Testis (tissue), 2 donors: ENCODE data around the gene ABCC11.

Experiments
- POLR2A ChIP-seq: fragments of 450-650 bp; IDR thresholded peaks from one replicate; pipeline ENCODE4 v1.6.1; 2017; ENCODE audit warnings: antibody characterized with exemption, mild to moderate bottlenecking, moderate library complexity
- TF ChIP-seq, protein P1 (sequence below), 3 experiments: fragments of 450-650 bp in 2 of 3; fragments of 200-600 bp in 1 of 3; sonication (generic) in 1 of 3; IDR thresholded peaks; one replicate each; pipeline ENCODE4 v1.5.1; 2016 to 2019; ENCODE audit warnings: antibody characterized with exemption in 3 of 3, mild to moderate bottlenecking in 2 of 3, moderate library complexity in 1 of 3

DNA sequence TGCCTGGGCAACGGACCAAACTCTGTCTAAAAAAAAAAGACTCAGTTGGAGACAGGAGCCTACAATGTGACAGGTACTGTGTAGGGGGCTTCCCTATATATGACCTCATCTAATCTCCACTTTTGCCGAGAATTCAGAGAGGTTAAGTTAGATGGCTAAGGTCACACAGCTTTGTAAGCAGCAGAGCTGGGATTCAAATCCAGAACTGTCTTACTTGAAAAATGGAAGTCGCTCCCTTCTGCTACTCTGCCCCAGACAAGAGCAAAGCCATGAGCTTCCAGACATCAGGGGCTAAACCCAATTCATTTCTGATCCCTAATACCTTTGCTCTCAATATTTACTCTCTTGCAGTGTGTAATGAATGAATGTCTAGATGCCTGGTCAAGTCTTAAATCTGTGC is 50.0 kb downstream of the ABCC11 start:
- TF ChIP-seq, protein P1, sequence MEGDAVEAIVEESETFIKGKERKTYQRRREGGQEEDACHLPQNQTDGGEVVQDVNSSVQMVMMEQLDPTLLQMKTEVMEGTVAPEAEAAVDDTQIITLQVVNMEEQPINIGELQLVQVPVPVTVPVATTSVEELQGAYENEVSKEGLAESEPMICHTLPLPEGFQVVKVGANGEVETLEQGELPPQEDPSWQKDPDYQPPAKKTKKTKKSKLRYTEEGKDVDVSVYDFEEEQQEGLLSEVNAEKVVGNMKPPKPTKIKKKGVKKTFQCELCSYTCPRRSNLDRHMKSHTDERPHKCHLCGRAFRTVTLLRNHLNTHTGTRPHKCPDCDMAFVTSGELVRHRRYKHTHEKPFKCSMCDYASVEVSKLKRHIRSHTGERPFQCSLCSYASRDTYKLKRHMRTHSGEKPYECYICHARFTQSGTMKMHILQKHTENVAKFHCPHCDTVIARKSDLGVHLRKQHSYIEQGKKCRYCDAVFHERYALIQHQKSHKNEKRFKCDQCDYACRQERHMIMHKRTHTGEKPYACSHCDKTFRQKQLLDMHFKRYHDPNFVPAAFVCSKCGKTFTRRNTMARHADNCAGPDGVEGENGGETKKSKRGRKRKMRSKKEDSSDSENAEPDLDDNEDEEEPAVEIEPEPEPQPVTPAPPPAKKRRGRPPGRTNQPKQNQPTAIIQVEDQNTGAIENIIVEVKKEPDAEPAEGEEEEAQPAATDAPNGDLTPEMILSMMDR (IDR thresholded peaks at IDR 0.05), result no peak
- TF ChIP-seq POLR2A, result no peak
